ENCODE measurements around the gene RCAN2. TPM values are rescaled to one million over a fixed set of nuclear protein-coding genes. Genes with fewer than 3 reads are reported as not detected.

Gene RCAN2
- total and polyA plus RNA-seq, 2 donors (not counting 1 experiment from before 2014, with no cell fraction given): not detected

- Histone ChIP-seq H3K9ac (ENCODE audit: low read length) (no peak overlapping the region), H3K79me2 (ENCODE audit: control insufficient read depth, insufficient read depth, low read length) (no peaks in the 10 kb centered on the region), H3K4me1 (ENCODE audit: control insufficient read depth in 2 of 2, insufficient read depth in 2 of 2, low read length in 2 of 2) (peaks cover 0 to 5% of the 10 kb centered on the region in 2 donors), H3K36me3 (replicated peaks in 1 of 2; ENCODE audit: control extremely low read depth in 1 of 2, control insufficient read depth in 1 of 2, extremely low read depth in 1 of 2, insufficient read depth in 2 of 2, low read length in 1 of 2) (no peaks in the 10 kb centered on the region), H3K27me3 (replicated peaks in 1 of 4; ENCODE audit: control extremely low read depth in 1 of 4, control insufficient read depth in 3 of 4, insufficient read depth in 4 of 4, low read length in 3 of 4) (no peaks in the 10 kb centered on the region), H3K4me3 (ENCODE audit: control extremely low read depth in 1 of 5, extremely low read depth in 1 of 5, insufficient read depth in 1 of 5, low read depth in 2 of 5, low read length in 4 of 5) (no peak overlapping the region), H3K9me3 (ENCODE audit: control extremely low read depth in 1 of 3, control insufficient read depth in 2 of 3, insufficient read depth in 1 of 3, low read length in 2 of 3) (no peaks in the 10 kb centered on the region), H4K20me1 (ENCODE audit: control insufficient read depth, insufficient read depth, low read length, poor library complexity, severe bottlenecking) (no peaks in the 10 kb centered on the region), H3K4me2 (replicated peaks; ENCODE audit: low read depth, low read length, poor library complexity, severe bottlenecking) (no peak overlapping the region), H3K27ac (ENCODE audit: low read length in 2 of 2) (no peak overlapping the region), H2AFZ (ENCODE audit: insufficient read depth, low read depth, low read length, poor library complexity, severe bottlenecking) (no peak overlapping the region)
- CTCF ChIA-PET: no interaction called here
- peaks cover 15% of the 10 kb centered on the region for H3K4me1 Mint-ChIP-seq
- POLR2A ChIA-PET: no interaction called here
- no peaks in the 10 kb centered on the region for H3K9me3 Mint-ChIP-seq (ENCODE audit: insufficient read depth)
- ATAC-seq (ENCODE audit: low read depth): no peak
- no peak for DNase-seq
- no peak for TF ChIP-seq EZH2 (IDR thresholded peaks at IDR 0.05; ENCODE audit: borderline replicate concordance, insufficient read depth, low read depth, low read length, poor library complexity, severe bottlenecking)
- TF ChIP-seq CTCF (IDR thresholded peaks at IDR 0.05): no peak
- intact Hi-C loops (cut with micrococcal nuclease): no loop called here
- no peak overlapping the region for H3K27ac Mint-ChIP-seq
- H3K4me3 Mint-ChIP-seq: no peak overlapping the region
- H3K27me3 Mint-ChIP-seq: peaks cover 3% of the 10 kb centered on the region
- WGBS (ENCODE audit: insufficient coverage): 100% methylated on average over 2 of the region's 5 CpGs
Observed at GRCh38 chr6:46356543-46356942, 134.7 kb downstream of the RCAN2 start.

- no peak for ATAC-seq (ENCODE audit: low read depth)
- no CpG with 5 or more reads among the region's 3 CpGs for WGBS (ENCODE audit: insufficient coverage)
- Histone ChIP-seq H3K4me1 (ENCODE audit: control insufficient read depth in 2 of 2, insufficient read depth in 2 of 2, low read length in 2 of 2) (peaks cover 0 to 5% of the 10 kb centered on the region in 2 donors), H3K79me2 (ENCODE audit: control insufficient read depth, insufficient read depth, low read length) (no peaks in the 10 kb centered on the region), H3K27ac (ENCODE audit: low read length in 2 of 2) (no peak overlapping the region), H4K20me1 (ENCODE audit: control insufficient read depth, insufficient read depth, low read length, poor library complexity, severe bottlenecking) (no peaks in the 10 kb centered on the region), H3K4me2 (replicated peaks; ENCODE audit: low read depth, low read length, poor library complexity, severe bottlenecking) (no peak overlapping the region), H3K9ac (ENCODE audit: low read length) (no peak overlapping the region), H2AFZ (ENCODE audit: insufficient read depth, low read depth, low read length, poor library complexity, severe bottlenecking) (no peak overlapping the region), H3K4me3 (ENCODE audit: control extremely low read depth in 1 of 5, extremely low read depth in 1 of 5, insufficient read depth in 1 of 5, low read depth in 2 of 5, low read length in 4 of 5) (no peak overlapping the region), H3K9me3 (ENCODE audit: control extremely low read depth in 1 of 3, control insufficient read depth in 2 of 3, insufficient read depth in 1 of 3, low read length in 2 of 3) (no peaks in the 10 kb centered on the region), H3K27me3 (replicated peaks in 1 of 4; ENCODE audit: control extremely low read depth in 1 of 4, control insufficient read depth in 3 of 4, insufficient read depth in 4 of 4, low read length in 3 of 4) (no peaks in the 10 kb centered on the region), H3K36me3 (replicated peaks in 1 of 2; ENCODE audit: control extremely low read depth in 1 of 2, control insufficient read depth in 1 of 2, extremely low read depth in 1 of 2, insufficient read depth in 2 of 2, low read length in 1 of 2) (no peaks in the 10 kb centered on the region)
- Mint-ChIP-seq H3K27me3 (peaks cover 6% of the 10 kb centered on the region), H3K27ac (no peak overlapping the region), H3K4me1 (peaks cover 15% of the 10 kb centered on the region), H3K4me3 (no peak overlapping the region), H3K9me3 (ENCODE audit: insufficient read depth) (no peaks in the 10 kb centered on the region)
- TF ChIP-seq CTCF (IDR thresholded peaks at IDR 0.05) (no peak), EZH2 (IDR thresholded peaks at IDR 0.05; ENCODE audit: borderline replicate concordance, insufficient read depth, low read depth, low read length, poor library complexity, severe bottlenecking) (no peak)
- POLR2A ChIA-PET: no interaction called here
- no peak for DNase-seq
- CTCF ChIA-PET: no interaction called here
- intact Hi-C loops (cut with micrococcal nuclease): no loop called here
Observed at GRCh38 chr6:46353528-46353927, 137.7 kb downstream of the RCAN2 start.

Measured in B cell (primary cell).